H1 (cell line): Measurements from ENCODE around the gene PRR19. TPM values are rescaled to one million over a fixed set of nuclear protein-coding genes. Genes with fewer than 3 reads are reported as not detected.
A peak's percentile ranks its signal among the peaks of the same experiment; 100 is the strongest.

Experiments used
- CTCF ChIA-PET: fragments of 300-600 bp; sonication (Branson Sonifier 250); formaldehyde crosslinking; loops from one replicate; lab custom pipeline; 2021; ENCODE audit not compliant: partially characterized antibody; lab: Charles Lee
- POLR2A ChIA-PET: fragments of 300-600 bp; sonication (Branson Sonifier 250); formaldehyde crosslinking; loops from one replicate; lab custom pipeline; 2021; ENCODE audit warnings: inconsistent platforms; ENCODE audit not compliant: partially characterized antibody; lab: Charles Lee
- DNase-seq, 2 experiments: peaks; one replicate each; pipeline versions ENCODE4 v3.0.0 to v3.0.0-alpha.2; 2010 to 2022; ENCODE audit warnings: low spot score in 2 of 2, low read depth in 1 of 2, mixed read lengths in 1 of 2
- FAIRE-seq: peaks from 2 replicates; lab custom pipeline; 2011; peaks lifted over from hg19 to GRCh38; lab: Jason Lieb, UNC
- H2AFZ ChIP-seq: 2 replicates; pipeline ENCODE4 v1.8.1; 2012; ENCODE audit warnings: low read length, inconsistent platforms
- H2AK5ac ChIP-seq: 2 replicates; pipeline ENCODE4 v1.6.1; 2013; ENCODE audit warnings: low read depth, low read length
- H2BK120ac ChIP-seq: replicated peaks from 2 replicates; pipeline ENCODE3; 2013; ENCODE audit warnings: low read depth, low read length, inconsistent platforms
- H2BK12ac ChIP-seq: 2 replicates; pipeline ENCODE4 v1.6.1; 2013; ENCODE audit warnings: low read depth, low read length
- H2BK15ac ChIP-seq: 2 replicates; pipeline ENCODE4 v1.6.1; 2013; ENCODE audit warnings: low read length
- H2BK20ac ChIP-seq: 2 replicates; pipeline ENCODE4 v1.6.1; 2013; ENCODE audit warnings: low read length
- H2BK5ac ChIP-seq: 2 replicates; pipeline ENCODE4 v1.6.1; 2013; ENCODE audit warnings: low read depth, low read length
- H3K14ac ChIP-seq: 2 replicates; pipeline ENCODE4 v1.6.1; 2013; ENCODE audit warnings: inconsistent platforms; ENCODE audit not compliant: insufficient read length
- H3K18ac ChIP-seq: 2 replicates; pipeline ENCODE4 v1.6.1; 2013; ENCODE audit warnings: low read length; ENCODE audit errors: extremely low read depth
- H3K23ac ChIP-seq: 2 replicates; pipeline ENCODE4 v1.6.1; 2013; ENCODE audit warnings: inconsistent platforms; ENCODE audit not compliant: insufficient read length
- H3K23me2 ChIP-seq: 2 replicates; pipeline ENCODE4 v1.6.1; 2013; ENCODE audit warnings: low read depth, low read length
- H3K27ac ChIP-seq: 2 replicates; pipeline ENCODE4 v1.6.1; 2011; ENCODE audit warnings: low read depth, low read length, inconsistent platforms
- H3K27me3 ChIP-seq, 4 experiments: replicated peaks in 1 of 4; 1 replicate in 1 of 4; 2 replicates in 3 of 4; pipeline versions ENCODE4 v1.6.1 to v1.8.1; 2011 to 2013; ENCODE audit warnings: low read length in 3 of 4, mild to moderate bottlenecking in 3 of 4, inconsistent platforms in 2 of 4, mixed read lengths in 2 of 4, moderate library complexity in 1 of 4; ENCODE audit not compliant: control insufficient read depth in 3 of 4, insufficient read depth in 3 of 4; ENCODE audit errors: extremely low read depth in 1 of 4
- H3K36me3 ChIP-seq, 4 experiments: 2 replicates each; pipeline versions ENCODE4 v1.6.1 to v1.8.1; 2011 to 2013; ENCODE audit warnings: mild to moderate bottlenecking in 4 of 4, low read length in 3 of 4, moderate library complexity in 2 of 4, control low read depth in 1 of 4, inconsistent platforms in 1 of 4; ENCODE audit not compliant: insufficient read depth in 4 of 4, control insufficient read depth in 2 of 4
- H3K4ac ChIP-seq: replicated peaks from 2 replicates; pipeline ENCODE3; 2013; ENCODE audit warnings: low read length, low read depth, mixed read lengths, inconsistent platforms; ENCODE audit not compliant: insufficient read length
- H3K4me1 ChIP-seq, 4 experiments: replicated peaks in 1 of 4; 1 replicate in 1 of 4; 2 replicates in 3 of 4; pipeline versions ENCODE4 v1.6.1 to v1.8.1; 2011 to 2013; ENCODE audit warnings: low read length in 3 of 4, inconsistent platforms in 2 of 4, mixed read lengths in 1 of 4; ENCODE audit not compliant: insufficient read depth in 4 of 4, control insufficient read depth in 3 of 4
- H3K4me2 ChIP-seq, 2 experiments: 2 replicates each; pipeline versions ENCODE4 v1.6.1 to v1.8.1; 2011 to 2013; ENCODE audit warnings: low read depth in 2 of 2, low read length in 2 of 2, control low read depth in 1 of 2, inconsistent platforms in 1 of 2, mild to moderate bottlenecking in 1 of 2; ENCODE audit not compliant: insufficient read depth in 1 of 2
- H3K4me3 ChIP-seq, 4 experiments: fragments of 200-600, 300-600 bp in 1 of 4; sonication (generic), shearing (Covaris generic), sonication (Bioruptor Twin) in 1 of 4; 2 replicates each; pipeline versions ENCODE4 v1.5.1 to v1.8.1; 2011 to 2016; ENCODE audit warnings: low read length in 4 of 4, low read depth in 3 of 4, control low read depth in 2 of 4, inconsistent platforms in 2 of 4, mild to moderate bottlenecking in 2 of 4, mixed read lengths in 1 of 4, moderate library complexity in 1 of 4; ENCODE audit not compliant: insufficient read depth in 2 of 4; ENCODE audit errors: extremely low read depth in 1 of 4
- H3K56ac ChIP-seq: replicated peaks from 2 replicates; pipeline ENCODE3; 2013; ENCODE audit warnings: low read depth, mild to moderate bottlenecking, mixed read lengths, low read length, inconsistent platforms; ENCODE audit not compliant: insufficient read length
- H3K79me1 ChIP-seq: 2 replicates; pipeline ENCODE4 v1.6.1; 2013; ENCODE audit warnings: low read depth, low read length, control low read depth
- H3K79me2 ChIP-seq, 2 experiments: 2 replicates each; pipeline versions ENCODE4 v1.6.1 to v1.8.1; 2012 to 2013; ENCODE audit warnings: low read length in 2 of 2, mild to moderate bottlenecking in 2 of 2, inconsistent platforms in 1 of 2; ENCODE audit not compliant: insufficient read depth in 2 of 2, control insufficient read depth in 1 of 2
- H3K9ac ChIP-seq, 4 experiments: replicated peaks in 1 of 4; 1 replicate in 1 of 4; 2 replicates in 3 of 4; pipeline versions ENCODE4 v1.6.1 to v1.8.1; 2011 to 2013; ENCODE audit warnings: low read depth in 3 of 4, low read length in 3 of 4, control low read depth in 2 of 4, mild to moderate bottlenecking in 2 of 4, moderate library complexity in 2 of 4, inconsistent platforms in 1 of 4; ENCODE audit errors: extremely low read depth in 1 of 4
- H3K9me3 ChIP-seq, 2 experiments: 2 replicates each; pipeline versions ENCODE4 v1.6.1 to v1.8.1; 2012 to 2013; ENCODE audit warnings: mild to moderate bottlenecking in 2 of 2, moderate library complexity in 2 of 2, control low read depth in 1 of 2, inconsistent platforms in 1 of 2, low read depth in 1 of 2, low read length in 1 of 2, mixed read lengths in 1 of 2; ENCODE audit not compliant: insufficient read depth in 2 of 2
- H4K20me1 ChIP-seq, 2 experiments: replicated peaks in 1 of 2; 2 replicates each; pipeline versions ENCODE3 to v1.8.1; 2011 to 2013; ENCODE audit warnings: inconsistent platforms in 2 of 2, low read length in 2 of 2, mild to moderate bottlenecking in 1 of 2; ENCODE audit not compliant: insufficient read depth in 2 of 2, control insufficient read depth in 1 of 2
- H4K5ac ChIP-seq: 2 replicates; pipeline ENCODE4 v1.6.1; 2013; ENCODE audit warnings: low read length, low read depth, mixed read lengths, inconsistent platforms; ENCODE audit not compliant: insufficient read length
- H4K8ac ChIP-seq: 2 replicates; pipeline ENCODE4 v1.8.0; 2013; ENCODE audit warnings: mild to moderate bottlenecking, moderate library complexity, low read length, inconsistent platforms; ENCODE audit not compliant: insufficient read depth; ENCODE audit errors: extremely low read depth
- H4K91ac ChIP-seq: replicated peaks from 2 replicates; pipeline ENCODE3; 2013; ENCODE audit warnings: low read length, mixed read lengths, inconsistent platforms; ENCODE audit not compliant: insufficient read length
- JUN ChIP-seq: IDR thresholded peaks from 2 replicates; pipeline ENCODE4 v1.6.1; 2011; ENCODE audit warnings: low read depth, mild to moderate bottlenecking, improper control_type of control experiment, low read length
- MAX ChIP-seq: IDR thresholded peaks from 2 replicates; pipeline ENCODE4 v1.6.1; 2012; ENCODE audit warnings: inconsistent platforms
- PHF8 ChIP-seq: fragments of 200-600 bp; sonication (generic); conservative IDR thresholded peaks from 2 replicates; pipeline ENCODE4 v1.7.1; 2012; ENCODE audit warnings: low read depth, mild to moderate bottlenecking, inconsistent platforms, low read length, moderate library complexity
- POLR2A ChIP-seq, 2 experiments: IDR thresholded peaks; 1 replicate in 1 of 2; 2 replicates in 1 of 2; pipeline ENCODE4 v1.6.1; 2011; ENCODE audit warnings: low read depth in 2 of 2, low read length in 2 of 2, mild to moderate bottlenecking in 2 of 2; ENCODE audit errors: control extremely low read depth in 1 of 2
- POU5F1 ChIP-seq: IDR thresholded peaks from 2 replicates; pipeline ENCODE4 v1.6.1; 2011; ENCODE audit warnings: low read depth, mild to moderate bottlenecking, low read length, moderate library complexity
- RBBP5 ChIP-seq: IDR thresholded peaks from 2 replicates; pipeline ENCODE4 v1.7.1; 2012; ENCODE audit warnings: low read depth, mild to moderate bottlenecking, inconsistent platforms, low read length, moderate library complexity, borderline replicate concordance
- SAP30 ChIP-seq: fragments of 300-600 bp; sonication (generic); IDR thresholded peaks from 2 replicates; pipeline ENCODE4 v1.7.1; 2012; ENCODE audit warnings: low read length, moderate library complexity, mild to moderate bottlenecking, inconsistent platforms; ENCODE audit not compliant: insufficient read depth, insufficient replicate concordance
- SIN3A ChIP-seq, 2 experiments: IDR thresholded peaks in 1 of 2; conservative IDR thresholded peaks in 1 of 2; 2 replicates each; pipeline ENCODE4 v1.6.1; 2011 to 2012; ENCODE audit warnings: low read length in 2 of 2, improper control_type of control experiment in 1 of 2, low read depth in 1 of 2, mild to moderate bottlenecking in 1 of 2
- TAF1 ChIP-seq: IDR thresholded peaks from 2 replicates; pipeline ENCODE4 v1.6.1; 2011; ENCODE audit warnings: mild to moderate bottlenecking, low read depth, low read length
- WGBS, 2 experiments: shearing (Covaris generic) in 1 of 2; methylation state at CpG; one replicate each; pipeline versions ENCODE4 v1.1.6 to v1.1.7; 2013 to 2015; ENCODE audit warnings: low lambda C conversion rate in 2 of 2, mixed read lengths in 2 of 2, inconsistent platforms in 1 of 2, low coverage in 1 of 2, missing lambda C conversion rate in 1 of 2; ENCODE audit not compliant: insufficient replicate concordance in 2 of 2, insufficient coverage in 1 of 2, insufficient read length in 1 of 2; ENCODE audit errors: extremely low coverage in 1 of 2, missing lambda C conversion rate in 1 of 2; 5-methylcytosine and 5-hydroxymethylcytosine counted together
- polyA plus RNA-seq, 7 experiments: library from polyadenylated mRNA; depleted of rRNA in 3 of 7; stranded (reverse) in 5 of 7; unstranded in 2 of 7; fragments of >200 nt in 5 of 7; fragments of 200-250 nt in 2 of 7; gene quantifications; 1 replicate in 5 of 7; 2 replicates in 1 of 7; 4 replicates in 1 of 7; pipeline versions ENCODE4 v1.2.1 to v1.2.3, GENCODE V29; 2011 to 2013; ENCODE audit warnings: missing spikeins in 2 of 7, mixed read lengths in 2 of 7
- total RNA-seq: library from RNA; stranded (reverse); fragmentation: NEBNext Ultra II Directional; extraction: Animal tissue kit (Norgen Biotek cat#: 25700); gene quantifications from 2 replicates; pipeline ENCODE4 v1.2.1, GENCODE V29; 2021

The PRR19 gene
- total and polyA plus RNA-seq, 2 of the 8 experiments (the other 6 are each of a cell fraction or from before 2014, with no cell fraction given), result 7.2 to 7.5 TPM

- H3K18ac ChIP-seq, result peak overlapping the region; percentile 97
- CTCF ChIA-PET, result interaction anchor here (11.8 kb wide), 1 partner anchor 39 kb away, joined by 155 read pairs; no protein-coding TSS in a partner anchor
- no peak for FAIRE-seq
- TF ChIP-seq TAF1 (0 out of 2 replicates have a peak, but pooled peaks have one; percentile 54), RBBP5 (peak; percentile 46; the same call in 1 of the 2 replicates), POU5F1 (no peak), PHF8 (peak; percentile 34; the same call in 1 of the 2 replicates), SIN3A (conservative IDR thresholded peaks at IDR 0.05 in 1 of 2, IDR thresholded peaks at IDR 0.05 in 1 of 2; ENCODE audit: low read depth in 1 of 2, low read length in 2 of 2) (0 out of 4 replicates have a peak, but pooled peaks of 1 of the 2 experiments have one; percentile 32), POLR2A (IDR thresholded peaks at IDR 0.05; ENCODE audit: control extremely low read depth in 1 of 2, low read depth in 2 of 2, low read length in 2 of 2) (peak in 1 of 2 experiments; percentile 72; a peak in 1 of 3 replicates), JUN (no peak), SAP30 (peak; percentile 45), MAX (peak; percentile 7; the same call in 1 of the 2 replicates)
Observed at GRCh38 chr19:42253245-42254088, 48.5 kb upstream of the PRR19 start.

More at GRCh38 chr19:42253245-42254088, 48.5 kb upstream of the PRR19 start:
- H2BK120ac ChIP-seq, result no peak overlapping the region
- peak overlapping the region in 3 of 4 experiments; percentile 61 to 81 (median 80); a peak in 6 of 7 replicates for H3K9ac ChIP-seq
- no peak overlapping the region for H3K4ac ChIP-seq
- H4K20me1 ChIP-seq, result peaks cover 6 to 18% of the 10 kb centered on the region in 2 experiments
- peaks cover 4 to 33% of the 10 kb centered on the region in 2 experiments; a peak in 3 of 4 replicates for H3K79me2 ChIP-seq
- H4K5ac ChIP-seq, result peak overlapping the region; percentile 81
- no peak overlapping the region for H2AK5ac ChIP-seq
- 0 out of 2 replicates have a peak overlapping the region, but pooled peaks have one; percentile 80 for H2BK12ac ChIP-seq
- H4K8ac ChIP-seq, result peak overlapping the region; percentile 91
- H3K27ac ChIP-seq, result peak overlapping the region; percentile 89
- peak overlapping the region; percentile 77 to 87 for H3K4me2 ChIP-seq
- H3K9me3 ChIP-seq, result no peaks in the 10 kb centered on the region
- peaks cover 13% of the 10 kb centered on the region; the same call in 1 of the 2 replicates for H3K23me2 ChIP-seq
- POLR2A ChIA-PET, result interaction anchor here (1.3 to 4.4 kb wide), 2 partner anchors 26 to 32 kb away, joined by 3 to 15 read pairs; no protein-coding TSS in a partner anchor
- H3K23ac ChIP-seq, result no peak overlapping the region
- H2BK5ac ChIP-seq, result peak overlapping the region; percentile 97
- peak in 1 of 2 experiments; percentile 81 for DNase-seq
- H3K27me3 ChIP-seq, result peaks cover 0 to 3% (median 2%) of the 10 kb centered on the region in 4 experiments; a peak in 2 of 7 replicates
- WGBS, 2 experiments, result 1% methylated on average over 17 of the region's 71 CpGs; no CpG with 5 or more reads in 1 of the 2 experiments
- H3K56ac ChIP-seq, result peak overlapping the region; percentile 70
- peaks cover 11 to 29% (median 21%) of the 10 kb centered on the region in 4 experiments for H3K4me1 ChIP-seq
- H2BK15ac ChIP-seq, result no peak overlapping the region
- H3K4me3 ChIP-seq, result peak overlapping the region; percentile 61 to 99 (median 75)
- H4K91ac ChIP-seq, result peak overlapping the region; percentile 58
- H3K14ac ChIP-seq, result no peak overlapping the region
- no peak overlapping the region for H2AFZ ChIP-seq
- H3K79me1 ChIP-seq, result peaks cover 15% of the 10 kb centered on the region
- H3K36me3 ChIP-seq, result peaks cover 0 to 18% (median 4%) of the 10 kb centered on the region in 4 experiments; a peak in 4 of 8 replicates
- H2BK20ac ChIP-seq, result no peak overlapping the region
